ENCODE data around the gene BICRA. TPM values are rescaled to one million over a fixed set of nuclear protein-coding genes. Genes with fewer than 3 reads are reported as not detected.

Gene BICRA
- total RNA-seq, 1 experiment from 2014 or later: 34.3 TPM

GRCh38 chr19:47676811-47677210, 67.9 kb downstream of the BICRA start:
- H3K4me1 ChIP-seq: no peaks in the 10 kb centered on the region
- Mint-ChIP-seq H3K27ac (ENCODE audit: unreplicated experiment) (no peak overlapping the region), H3K9me3 (ENCODE audit: unreplicated experiment) (no peaks in the 10 kb centered on the region), H3K36me3 (ENCODE audit: insufficient read depth, unreplicated experiment) (peaks cover 69% of the 10 kb centered on the region), H3K4me1 (ENCODE audit: low read depth, unreplicated experiment) (peaks cover 13% of the 10 kb centered on the region), H3K4me3 (ENCODE audit: unreplicated experiment) (no peak overlapping the region), H3K27me3 (ENCODE audit: insufficient read depth, unreplicated experiment) (no peaks in the 10 kb centered on the region)
- H3K4me3 ChIP-seq (ENCODE audit: low read depth, low read length): no peak overlapping the region
- peaks cover 1% of the 10 kb centered on the region; the same call in 1 of the 2 replicates for H3K36me3 ChIP-seq (ENCODE audit: control insufficient read depth, insufficient read depth, low read length)
- no peak for DNase-seq
- intact Hi-C loops (cut with micrococcal nuclease; ENCODE audit: unreplicated experiment): no loop called here
- BruUV-seq (replicated peaks): no TSS peak
- POLR2A ChIA-PET: no interaction called here
- H3K9me3 ChIP-seq: no peaks in the 10 kb centered on the region
- no peaks in the 10 kb centered on the region for H3K27me3 ChIP-seq (replicated peaks; ENCODE audit: control insufficient read depth, insufficient read depth, low read length)
- TF ChIP-seq CTCF (IDR thresholded peaks at IDR 0.05; ENCODE audit: insufficient read depth in 1 of 2, low read depth in 1 of 2, low read length in 1 of 2, severe bottlenecking in 1 of 2, unreplicated experiment in 1 of 2): no peak
- CTCF ChIA-PET: no interaction called here

DNA sequence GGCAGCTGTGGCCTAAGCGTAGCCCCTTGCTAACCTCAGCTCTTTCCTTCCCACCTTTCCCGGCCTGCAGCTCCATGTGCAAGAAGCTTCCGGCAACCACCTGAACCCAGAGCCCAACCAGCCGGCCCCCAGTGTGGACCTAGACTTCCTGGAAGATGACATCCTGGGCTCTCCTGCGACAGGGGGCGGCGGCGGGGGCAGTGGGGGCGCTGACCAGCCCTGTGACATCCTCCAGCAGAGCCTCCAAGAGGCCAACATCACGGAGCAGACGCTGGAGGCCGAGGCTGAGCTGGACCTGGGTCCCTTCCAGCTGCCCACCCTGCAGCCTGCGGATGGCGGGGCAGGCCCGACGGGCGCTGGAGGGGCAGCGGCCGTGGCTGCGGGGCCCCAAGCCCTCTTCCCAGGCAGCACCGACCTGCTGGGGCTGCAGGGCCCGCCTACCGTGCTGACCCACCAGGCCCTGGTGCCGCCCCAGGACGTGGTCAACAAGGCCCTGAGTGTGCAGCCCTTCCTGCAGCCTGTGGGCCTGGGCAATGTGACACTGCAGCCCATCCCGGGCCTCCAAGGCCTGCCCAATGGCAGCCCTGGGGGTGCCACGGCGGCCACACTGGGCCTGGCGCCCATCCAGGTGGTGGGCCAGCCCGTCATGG, 70.4 kb downstream of the BICRA start:
- Histone ChIP-seq H3K27me3 (replicated peaks; ENCODE audit: control insufficient read depth, insufficient read depth, low read length) (no peaks in the 10 kb centered on the region), H3K9me3 (no peaks in the 10 kb centered on the region), H3K36me3 (ENCODE audit: control insufficient read depth, insufficient read depth, low read length) (no peaks in the 10 kb centered on the region; the same call in 1 of the 2 replicates), H3K4me1 (no peaks in the 10 kb centered on the region), H3K4me3 (ENCODE audit: low read depth, low read length) (no peak overlapping the region)
- no TSS peak for BruUV-seq (replicated peaks)
- ChIA-PET POLR2A (interaction anchor here (0.6 kb wide), 1 partner anchor 77 kb away, joined by 3 read pairs; no protein-coding TSS in a partner anchor), CTCF (no interaction called here)
- no peak overlapping the region for H3K4me3 Mint-ChIP-seq (ENCODE audit: unreplicated experiment)
- H3K36me3 Mint-ChIP-seq (ENCODE audit: insufficient read depth, unreplicated experiment): peaks cover 73% of the 10 kb centered on the region
- no peak for TF ChIP-seq CTCF (IDR thresholded peaks at IDR 0.05; ENCODE audit: insufficient read depth in 1 of 2, low read depth in 1 of 2, low read length in 1 of 2, severe bottlenecking in 1 of 2, unreplicated experiment in 1 of 2)
- H3K4me1 Mint-ChIP-seq (ENCODE audit: low read depth, unreplicated experiment): peaks cover 7% of the 10 kb centered on the region
- intact Hi-C loops (cut with micrococcal nuclease; ENCODE audit: unreplicated experiment): no loop called here
- H3K27ac Mint-ChIP-seq (ENCODE audit: unreplicated experiment): no peak overlapping the region
- no peak for DNase-seq
- no peaks in the 10 kb centered on the region for H3K27me3 Mint-ChIP-seq (ENCODE audit: insufficient read depth, unreplicated experiment)
- no peaks in the 10 kb centered on the region for H3K9me3 Mint-ChIP-seq (ENCODE audit: unreplicated experiment)

- intact Hi-C loops (cut with micrococcal nuclease; ENCODE audit: unreplicated experiment): no loop called here
- Mint-ChIP-seq H3K36me3 (ENCODE audit: insufficient read depth, unreplicated experiment) (peaks cover 76% of the 10 kb centered on the region), H3K27me3 (ENCODE audit: insufficient read depth, unreplicated experiment) (no peaks in the 10 kb centered on the region), H3K4me1 (ENCODE audit: low read depth, unreplicated experiment) (peaks cover 9% of the 10 kb centered on the region), H3K9me3 (ENCODE audit: unreplicated experiment) (no peaks in the 10 kb centered on the region), H3K4me3 (ENCODE audit: unreplicated experiment) (no peak overlapping the region), H3K27ac (ENCODE audit: unreplicated experiment) (no peak overlapping the region)
- no peak overlapping the region for H3K4me3 ChIP-seq (ENCODE audit: low read depth, low read length)
- no TSS peak for BruUV-seq (replicated peaks)
- DNase-seq: no peak
- ChIA-PET POLR2A (no interaction called here), CTCF (no interaction called here)
- H3K36me3 ChIP-seq (ENCODE audit: control insufficient read depth, insufficient read depth, low read length): no peaks in the 10 kb centered on the region; the same call in 1 of the 2 replicates
- no peaks in the 10 kb centered on the region for H3K4me1 ChIP-seq
- TF ChIP-seq CTCF (IDR thresholded peaks at IDR 0.05; ENCODE audit: insufficient read depth in 1 of 2, low read depth in 1 of 2, low read length in 1 of 2, severe bottlenecking in 1 of 2, unreplicated experiment in 1 of 2): no peak
- no peaks in the 10 kb centered on the region for H3K27me3 ChIP-seq (replicated peaks; ENCODE audit: control insufficient read depth, insufficient read depth, low read length)
- H3K9me3 ChIP-seq: no peaks in the 10 kb centered on the region
Measured at GRCh38 chr19:47679922-47680857, 71.3 kb downstream of the BICRA start.

All from Caco-2 (cell line).